GM18511 (cell line): ENCODE data around the gene SCGB3A1.

Experiments used
- ATAC-seq: cut with Tn5 transposase; IDR thresholded peaks from one replicate; pipeline ENCODE4 v1.9.1; 2021; ENCODE audit warnings: mild to moderate bottlenecking, moderate library complexity; ENCODE audit not compliant: unreplicated experiment

Gene SCGB3A1

DNA sequence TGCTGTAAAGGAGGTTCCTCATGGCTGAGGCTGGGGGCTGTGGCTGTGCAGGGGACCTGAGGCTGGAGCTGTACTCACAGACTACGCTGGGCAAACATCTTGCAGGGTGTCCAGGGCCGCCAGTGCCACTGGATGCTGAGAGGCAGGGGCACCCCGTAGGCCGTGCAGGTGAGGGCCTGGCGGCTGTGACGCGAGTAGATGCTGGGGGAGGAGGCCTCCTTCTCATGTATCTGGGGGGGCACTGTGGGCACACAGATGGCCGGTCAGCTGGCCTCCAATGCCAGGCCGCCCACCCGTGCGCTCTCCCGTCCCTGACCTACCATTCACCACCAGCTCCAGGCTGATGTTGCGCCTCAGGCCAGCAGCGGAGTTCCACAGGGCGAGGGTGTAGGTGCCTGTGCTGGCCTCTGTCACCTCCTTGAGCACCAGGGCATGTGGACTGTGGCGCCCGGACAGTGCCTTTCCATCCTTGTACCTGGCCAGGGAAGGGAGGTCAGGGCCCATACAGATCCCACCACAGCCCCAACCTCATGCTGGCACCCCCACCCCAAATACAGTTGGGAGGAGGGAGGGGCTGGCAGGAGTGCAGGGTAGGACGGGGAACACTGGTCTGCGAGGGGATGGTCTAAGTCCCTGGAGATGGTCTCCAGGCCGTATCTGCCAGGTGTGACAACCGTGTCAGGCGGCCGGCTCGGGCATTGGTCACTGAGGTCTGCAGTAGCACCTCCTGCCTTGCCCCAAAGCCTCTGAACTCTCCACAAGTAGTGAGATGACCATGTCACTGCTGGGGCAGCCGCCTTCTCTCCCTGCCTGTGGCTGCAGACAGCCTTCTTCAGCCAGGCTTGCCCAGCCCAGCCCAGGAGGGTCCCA lies 34.7 kb upstream of the SCGB3A1 start:
- ATAC-seq, result no peak

DNA sequence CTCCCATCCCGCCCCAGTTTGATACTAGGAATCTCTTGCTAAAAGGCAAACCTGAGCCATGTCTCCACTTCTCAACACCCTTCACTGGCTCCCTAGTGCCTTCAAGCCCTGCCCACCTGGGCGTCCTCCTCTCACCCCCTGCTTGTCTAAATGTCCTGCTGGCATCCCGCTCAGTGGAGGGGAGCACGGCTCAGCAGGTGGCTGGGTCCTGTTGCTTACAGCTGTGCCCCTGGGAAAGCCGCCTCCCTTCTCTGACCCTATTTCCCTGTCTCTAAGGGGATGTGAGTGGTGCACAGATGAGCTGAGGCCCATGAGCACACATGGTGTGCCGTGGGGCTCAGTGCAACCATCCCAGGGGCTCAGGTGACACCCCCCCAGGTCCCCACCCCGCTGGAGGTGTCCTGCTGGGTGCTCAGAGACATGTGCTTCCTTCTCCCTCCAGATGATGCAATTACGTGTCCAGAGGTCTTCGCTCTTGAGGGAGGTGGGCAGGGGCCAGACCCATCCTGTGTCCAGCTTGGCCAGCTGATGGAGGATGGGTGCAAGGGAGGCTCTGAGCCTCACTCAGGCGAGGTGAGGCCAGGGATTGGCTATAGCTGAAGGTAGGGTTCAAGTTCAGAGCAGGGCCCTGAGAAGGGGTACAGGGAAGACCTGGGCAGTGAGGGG lies 34.0 kb upstream of the SCGB3A1 start:
- no peak for ATAC-seq

GRCh38 chr5:180624587-180624986 lies 33.3 kb upstream of the SCGB3A1 start:
- ATAC-seq, result no peak

- ATAC-seq, result no peak
Measured at GRCh38 chr5:180623844-180624243, 32.5 kb upstream of the SCGB3A1 start.

- ATAC-seq, result no peak
Measured at GRCh38 chr5:180623411-180623834, 32.1 kb upstream of the SCGB3A1 start.

DNA sequence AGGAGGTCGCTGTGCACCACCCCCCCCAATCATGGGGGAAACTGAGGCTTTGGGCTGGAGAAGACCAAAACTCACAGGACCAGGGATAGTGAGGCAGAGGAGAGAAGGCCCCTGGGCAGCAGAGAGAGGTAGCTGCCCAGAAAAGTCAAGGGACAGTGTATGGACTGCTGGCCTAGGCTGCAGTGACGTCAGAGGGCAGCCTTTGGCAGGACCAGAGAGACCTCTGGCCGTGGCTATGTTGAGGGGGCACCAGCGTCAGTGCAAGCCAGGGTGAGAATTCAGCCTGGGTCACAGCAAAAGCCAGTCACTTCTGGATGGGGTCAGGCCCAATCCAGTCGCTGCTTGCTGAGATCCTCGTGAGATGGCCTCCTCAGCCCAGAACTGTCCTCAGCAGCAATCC lies 31.6 kb upstream of the SCGB3A1 start:
- no peak for ATAC-seq

DNA sequence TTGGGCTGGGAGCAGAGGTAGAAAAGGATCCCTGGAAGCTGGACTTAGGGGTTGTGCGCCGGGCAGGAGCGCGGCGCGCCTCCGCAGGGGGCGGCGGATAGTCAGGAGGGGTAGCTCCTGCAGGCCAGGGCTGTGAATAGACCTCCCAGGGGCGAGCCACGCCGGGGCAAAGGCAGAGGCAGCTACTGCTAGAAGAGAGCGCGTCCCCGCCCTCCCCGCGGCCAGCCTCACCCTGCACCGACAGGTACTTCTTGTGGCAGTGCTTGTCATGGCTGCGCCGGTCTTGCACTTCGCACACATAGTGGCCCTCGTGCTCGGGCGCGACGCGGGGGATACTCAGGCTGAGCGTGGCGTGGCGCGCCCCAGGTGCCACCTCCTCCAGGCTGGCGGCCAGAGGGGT lies 30.0 kb upstream of the SCGB3A1 start:
- no peak for ATAC-seq

DNA sequence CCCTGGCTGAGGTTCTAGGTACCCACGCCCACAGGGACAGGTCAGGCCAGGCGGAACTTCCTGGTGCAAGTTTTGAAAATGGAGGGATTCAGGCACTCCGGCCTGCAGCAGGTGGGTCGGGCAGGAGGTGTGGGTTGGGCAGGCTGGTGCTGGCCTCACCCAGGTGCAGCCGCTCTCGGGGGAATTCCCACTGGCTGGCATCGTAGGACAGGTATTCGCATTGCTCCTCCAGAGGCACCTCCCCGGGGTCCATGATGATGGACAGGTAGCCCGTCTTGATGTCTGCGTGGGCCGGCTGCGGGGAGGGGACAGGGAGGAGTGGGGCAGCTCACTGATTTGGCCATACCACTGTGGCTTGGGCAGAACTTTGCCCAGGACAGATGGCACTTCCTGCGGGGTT lies 28.7 kb upstream of the SCGB3A1 start:
- no peak for ATAC-seq

DNA sequence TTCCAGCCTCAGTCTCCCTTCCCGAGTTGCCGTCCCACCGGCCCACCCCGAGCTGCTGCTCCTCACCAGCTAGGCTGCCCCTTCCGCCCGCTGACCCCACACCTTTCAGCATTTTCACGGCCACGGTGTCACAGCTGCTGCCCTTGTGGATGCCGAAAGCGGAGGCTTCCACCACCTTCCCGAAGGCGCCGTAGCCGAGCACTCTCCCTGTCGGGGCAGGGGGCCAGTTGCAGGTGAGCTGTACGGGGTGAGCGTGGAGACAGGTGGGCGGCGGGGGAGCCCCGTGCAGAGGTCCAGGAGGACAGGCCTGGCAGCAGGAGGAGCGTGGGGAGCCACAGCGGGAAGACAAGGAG lies 28.2 kb upstream of the SCGB3A1 start:
- ATAC-seq, result no peak

DNA sequence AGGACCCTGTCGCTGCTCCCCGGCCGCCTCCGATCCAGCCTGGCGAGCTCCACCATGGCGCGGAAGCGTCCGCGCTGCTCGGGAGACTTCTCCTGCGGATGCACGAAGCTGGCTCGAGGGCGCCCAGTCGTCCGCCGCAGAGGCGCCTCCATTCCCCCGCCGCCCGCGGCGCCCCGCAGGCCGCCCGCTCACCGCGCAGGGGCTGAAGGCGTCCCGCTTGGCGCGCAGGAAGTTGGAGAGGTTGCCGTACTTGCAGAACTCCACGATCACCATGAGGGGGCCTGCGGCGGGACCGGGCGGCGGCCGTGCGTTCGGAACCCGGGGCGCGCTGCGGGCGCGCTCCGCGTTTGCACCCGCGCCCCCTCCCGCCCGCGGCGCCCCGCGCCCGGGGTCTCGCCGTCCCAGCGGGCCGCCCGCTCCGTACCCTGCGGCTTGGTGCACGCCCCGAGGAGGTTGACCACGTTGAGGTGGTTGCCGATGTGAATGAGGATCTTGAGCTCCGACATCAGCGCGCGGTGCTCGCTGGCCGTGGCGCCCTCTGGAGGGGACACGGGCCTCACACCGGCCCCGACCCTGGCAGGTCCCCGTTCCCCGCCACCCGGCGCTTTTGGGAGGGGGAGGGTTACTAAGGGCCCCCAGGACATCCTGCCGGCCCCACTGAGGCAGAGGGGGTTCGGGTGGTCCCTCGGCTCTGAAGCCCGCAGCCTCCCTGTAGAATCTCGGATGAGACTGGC lies 27.7 kb upstream of the SCGB3A1 start:
- ATAC-seq, result no peak

DNA sequence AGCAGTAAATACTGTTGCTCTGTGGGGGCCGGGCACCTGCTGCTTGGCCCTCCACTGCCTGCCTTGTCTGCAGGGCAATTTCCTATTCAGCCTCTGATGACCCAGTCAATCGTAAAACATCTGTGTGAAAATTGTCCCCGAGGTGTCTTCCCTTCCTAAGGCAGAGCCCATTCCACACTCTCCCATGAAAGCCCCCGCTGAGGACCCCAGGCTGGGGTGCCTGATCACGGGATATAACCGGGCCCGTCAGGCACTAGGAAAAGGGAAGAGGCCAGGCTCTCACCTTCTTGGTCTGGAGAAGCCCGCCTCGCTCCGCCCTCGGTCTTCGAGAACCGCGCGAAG lies 27.2 kb upstream of the SCGB3A1 start:
- ATAC-seq, result no peak

DNA sequence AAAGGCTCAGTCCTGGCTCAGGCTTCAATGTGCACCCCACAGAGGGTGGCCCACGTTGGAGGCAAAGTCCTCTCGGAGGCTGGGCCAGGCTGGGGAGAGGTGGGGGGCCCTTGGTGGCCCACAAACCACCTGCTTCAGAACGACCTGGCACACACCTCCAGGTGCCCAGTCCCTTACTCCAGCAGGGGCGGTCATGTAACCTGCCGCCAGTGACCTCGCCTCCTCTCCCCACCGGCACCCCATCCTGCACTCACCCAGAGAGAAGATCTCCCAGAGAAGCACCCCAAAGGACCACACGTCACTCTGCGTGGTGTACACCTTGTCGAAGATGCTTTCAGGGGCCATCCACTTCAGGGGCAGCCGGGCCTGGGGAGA lies 22.5 kb upstream of the SCGB3A1 start:
- no peak for ATAC-seq

GRCh38 chr5:180613188-180613813 lies 22.0 kb upstream of the SCGB3A1 start:
- ATAC-seq, result no peak

GRCh38 chr5:180612683-180613082 lies 21.4 kb upstream of the SCGB3A1 start:
- no peak for ATAC-seq

DNA sequence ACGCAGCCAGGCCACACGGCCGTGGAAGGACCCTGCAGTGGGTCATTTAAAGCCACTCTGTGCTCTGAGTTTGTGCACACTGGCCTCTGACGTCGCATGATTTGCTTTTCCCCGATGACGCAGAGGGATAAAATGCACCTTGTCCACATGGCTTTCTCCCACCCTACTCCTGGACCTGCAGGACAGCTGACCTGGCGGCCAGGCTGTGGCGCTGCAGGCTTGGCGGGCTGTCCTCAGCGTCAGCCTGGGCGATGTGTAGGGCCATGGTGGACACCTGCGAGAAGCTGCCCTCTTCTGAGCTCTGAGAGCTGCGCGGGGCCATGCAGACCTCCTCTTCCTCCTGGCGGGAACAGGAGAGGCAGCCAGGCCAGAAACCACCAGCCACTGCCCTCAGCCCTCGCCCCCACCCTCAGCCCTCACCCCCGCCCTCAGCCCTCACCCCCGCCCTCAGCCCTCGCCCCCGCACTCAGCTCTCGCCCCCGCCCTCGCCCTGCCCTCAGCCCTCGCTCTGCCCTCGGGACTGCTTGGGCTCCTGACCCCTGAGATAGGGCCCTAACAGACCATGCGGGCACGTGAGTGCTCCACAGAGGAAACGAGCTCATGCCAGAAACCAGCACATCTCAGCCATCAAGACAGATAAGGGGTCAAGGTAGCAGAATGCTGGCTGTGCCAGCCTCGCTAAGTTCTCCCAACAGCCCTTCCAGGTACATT lies 20.0 kb upstream of the SCGB3A1 start:
- ATAC-seq, result no peak

- no peak for ATAC-seq
Measured at GRCh38 chr5:180609817-180610550, 18.7 kb upstream of the SCGB3A1 start.

DNA sequence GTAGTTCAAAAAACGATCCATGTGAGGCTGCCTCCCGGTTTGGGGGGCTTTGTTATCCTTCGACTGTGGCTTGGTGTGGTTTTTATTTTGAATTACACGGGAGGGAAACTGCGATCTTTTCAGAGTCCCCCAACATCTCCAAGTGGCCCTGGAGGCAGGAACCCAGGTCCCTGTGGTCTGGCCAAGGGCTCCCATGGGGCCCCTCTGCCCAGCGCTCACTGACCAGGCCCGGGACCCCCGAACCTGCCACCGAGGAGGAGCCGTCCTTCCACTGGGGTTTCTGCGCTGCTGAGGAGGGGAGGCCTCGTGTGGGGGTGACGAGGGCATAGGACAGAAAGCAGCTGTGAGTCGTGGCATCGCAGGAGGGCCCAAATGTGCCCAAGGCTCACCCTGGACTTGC lies 18.1 kb upstream of the SCGB3A1 start:
- ATAC-seq, result no peak

GRCh38 chr5:180608572-180609310 lies 17.4 kb upstream of the SCGB3A1 start:
- ATAC-seq, result no peak

DNA sequence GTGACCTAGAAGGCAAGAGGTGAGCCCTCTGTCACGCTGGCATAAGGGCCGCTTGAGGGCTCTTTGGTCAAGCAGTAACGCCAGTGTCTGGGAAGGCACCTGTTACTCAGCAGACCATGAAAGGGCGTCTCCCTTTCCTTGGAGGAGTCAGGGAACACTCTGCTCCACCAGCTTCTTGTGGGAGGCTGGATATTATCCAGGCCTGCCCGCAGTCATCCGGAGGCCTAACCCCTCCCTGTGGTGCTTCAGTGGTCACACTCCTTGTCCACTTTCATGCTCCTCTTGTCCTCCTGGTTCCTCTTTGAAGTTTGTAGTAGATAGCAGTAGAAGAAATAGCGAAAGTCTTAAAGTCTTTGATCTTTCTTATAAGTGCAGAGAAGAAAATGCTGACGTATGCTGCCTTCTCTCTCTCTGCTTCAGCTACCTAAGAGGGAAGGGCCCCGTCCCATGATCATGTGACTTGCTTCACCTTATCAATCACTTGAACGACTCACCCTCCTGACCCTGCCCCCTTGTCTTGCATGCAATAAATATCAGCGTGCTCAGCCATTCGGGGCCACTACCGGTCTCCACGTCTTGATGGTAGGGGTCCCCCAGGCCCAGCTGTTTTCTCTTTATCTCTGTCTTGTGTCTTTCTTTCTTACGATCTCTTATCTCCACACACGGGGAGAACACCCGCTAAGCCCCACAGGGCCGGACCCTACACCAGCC lies 16.7 kb upstream of the SCGB3A1 start:
- no peak for ATAC-seq
